TTC549 (cell line): ENCODE results near the gene GPN2.
A peak's percentile ranks its signal among the peaks of the same experiment; 100 is the strongest.
"Not testable (repeated sequence)": the region's sequence is repeated elsewhere in the genome, so short reads cannot be mapped to it uniquely, and the experiment has no call there.

Experiments
- FAIRE-seq: peaks from 2 replicates; lab custom pipeline; 2012; peaks lifted over from hg19 to GRCh38; lab: Jason Lieb, UNC

GPN2 gene

DNA sequence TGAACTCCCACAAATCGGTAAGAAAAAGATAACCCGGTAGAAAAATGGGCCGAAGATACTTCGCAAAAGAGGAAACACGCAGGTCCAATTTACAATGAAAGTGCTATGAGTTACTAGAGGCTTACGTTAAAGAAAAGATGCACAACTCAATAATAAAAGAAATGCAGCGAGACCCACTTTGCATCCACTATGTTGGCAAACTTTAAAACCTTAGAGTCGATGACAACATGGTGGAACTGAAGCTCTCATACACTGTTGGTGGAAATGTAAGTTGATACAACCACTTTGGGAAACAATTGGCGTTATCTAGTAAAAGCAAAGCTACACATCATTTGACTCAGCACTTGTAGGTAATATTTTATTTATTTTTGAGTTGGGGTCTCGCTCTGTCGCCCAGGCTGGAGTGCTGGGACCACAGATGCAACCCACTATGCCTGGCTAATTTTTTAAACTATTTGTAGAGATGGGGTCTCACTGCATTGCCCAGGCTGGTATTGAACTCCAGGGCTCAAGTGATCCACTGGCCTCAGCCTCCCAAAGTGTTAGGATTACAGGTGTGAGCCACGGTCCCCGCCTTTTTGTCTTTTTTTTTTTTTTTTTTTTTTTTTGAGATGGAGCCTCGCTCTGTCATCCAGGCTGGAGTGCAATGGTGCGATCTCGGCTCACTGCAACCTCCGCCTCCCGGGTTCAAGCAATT lies 10.9 kb upstream of the GPN2 start:
- FAIRE-seq = no peak

- FAIRE-seq = no peak
These were observed 10.1 kb upstream of the GPN2 start, which contains the start of gene GPATCH3 for GRCh38 chr1:26900001-26900814. Gene GPATCH3, minus strand, starts transcription at chr1:26900467. Its CDS starts 25 bp downstream, at chr1:26900442.

GRCh38 chr1:26897351-26897750 lies 7.3 kb upstream of the GPN2 start:
- no peak for FAIRE-seq

GRCh38 chr1:26894263-26894662 lies 4.2 kb upstream of the GPN2 start:
- no peak for FAIRE-seq

DNA sequence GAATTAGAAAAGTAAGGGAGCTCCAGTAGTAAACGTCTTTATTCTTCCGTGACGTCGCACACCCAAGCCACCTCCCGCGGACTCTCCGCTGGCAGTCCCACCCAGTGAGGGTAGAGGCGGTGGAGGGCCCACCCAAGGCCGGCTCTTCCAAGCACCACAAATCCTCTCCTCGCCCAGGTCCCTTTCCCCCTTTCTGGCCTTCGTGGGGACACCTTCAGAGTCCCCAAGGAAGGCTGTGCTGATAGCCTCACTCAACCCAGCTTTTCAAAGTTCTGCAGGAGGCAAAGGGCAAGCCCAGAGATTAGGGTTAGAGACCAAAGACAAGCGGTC lies 349 bp upstream of the GPN2 start:
- FAIRE-seq = no peak

DNA sequence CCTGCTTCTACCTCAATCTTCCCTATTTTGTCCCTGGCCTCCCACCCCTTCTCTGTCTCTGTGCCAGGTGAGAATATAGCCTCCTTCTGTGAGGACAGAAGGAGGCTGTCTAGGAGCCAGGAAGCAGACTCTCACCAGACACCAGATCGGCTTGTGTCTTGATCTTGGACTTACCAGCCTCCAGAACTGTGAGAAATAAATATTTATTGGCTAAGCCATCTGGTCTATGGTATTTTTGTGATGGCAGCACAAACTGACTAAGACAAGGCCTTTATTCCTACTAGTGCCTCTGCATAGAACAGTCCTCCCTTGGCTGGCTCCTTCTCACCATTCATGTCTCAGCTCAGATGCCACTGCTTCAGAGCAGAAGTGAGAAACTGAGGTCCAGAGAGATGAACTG lies 1.9 kb downstream of the GPN2 start:
- FAIRE-seq = no peak

DNA sequence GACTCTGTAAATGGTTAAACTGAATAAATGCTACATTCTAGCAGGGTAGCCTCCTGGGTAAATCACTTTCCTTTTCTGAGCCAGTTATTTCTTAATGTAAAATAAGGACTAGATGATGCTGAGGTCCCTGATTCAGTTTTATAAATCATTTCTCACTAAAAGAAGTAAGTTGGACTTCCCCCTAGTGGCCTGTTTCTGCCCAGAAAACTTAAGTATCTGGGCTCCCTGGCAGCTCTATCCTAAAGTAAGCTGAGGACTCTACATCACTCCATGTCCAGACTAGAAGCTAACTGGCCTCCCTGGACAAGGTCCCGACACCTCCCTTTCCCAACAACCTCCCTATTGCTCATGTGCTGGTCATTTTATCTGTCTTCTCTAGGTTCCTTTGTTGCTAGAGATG lies 3.0 kb downstream of the GPN2 start:
- FAIRE-seq = no peak

GRCh38 chr1:26882696-26883463 lies 7.2 kb downstream of the GPN2 start:
- FAIRE-seq = no peak

GRCh38 chr1:26881611-26882010 lies 8.5 kb downstream of the GPN2 start:
- FAIRE-seq = not testable (repeated sequence)

DNA sequence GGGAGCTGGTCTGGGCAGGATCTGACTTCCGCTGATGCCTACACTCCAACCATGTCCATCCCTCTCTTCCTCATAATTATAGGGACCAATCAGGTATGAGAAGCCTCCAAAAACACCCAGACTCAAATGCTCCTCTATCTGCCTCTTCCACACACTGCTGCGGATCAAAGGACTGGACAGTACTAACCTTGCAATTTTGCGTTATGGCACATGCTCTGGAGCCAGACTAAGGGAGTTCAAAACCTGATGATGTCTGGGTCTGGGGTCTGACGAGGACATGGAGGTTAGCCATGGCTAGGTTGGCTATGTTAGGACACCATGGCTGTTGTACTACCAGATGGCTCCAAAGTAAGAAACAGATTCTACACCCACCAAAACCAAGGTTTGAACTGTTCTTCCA lies 10.3 kb downstream of the GPN2 start:
- no peak for FAIRE-seq

- no peak for FAIRE-seq
These were observed 12.8 kb downstream of the GPN2 start for GRCh38 chr1:26877326-26877725.

GRCh38 chr1:26874896-26875295 lies 15.2 kb downstream of the GPN2 start:
- no peak for FAIRE-seq

DNA sequence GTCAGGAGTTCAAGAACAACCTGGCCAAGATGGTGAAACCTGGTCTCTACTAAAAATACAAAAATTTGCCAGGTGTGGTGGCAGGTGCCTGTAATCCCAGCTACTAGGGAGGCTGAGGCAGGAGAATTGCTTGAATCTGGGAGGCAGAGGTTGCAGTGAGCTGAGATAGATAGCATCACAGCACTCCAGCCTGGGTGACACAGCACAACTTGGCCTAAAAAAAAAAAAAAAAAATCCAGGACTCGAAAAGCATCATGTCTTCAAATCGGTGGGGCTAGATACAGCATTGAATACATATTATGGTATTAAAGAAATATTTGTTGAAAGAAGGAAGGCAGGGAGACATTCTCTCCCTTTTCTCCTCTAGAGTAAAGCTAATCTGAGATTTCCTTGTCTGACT lies 17.0 kb downstream of the GPN2 start:
- FAIRE-seq = not testable (repeated sequence)

DNA sequence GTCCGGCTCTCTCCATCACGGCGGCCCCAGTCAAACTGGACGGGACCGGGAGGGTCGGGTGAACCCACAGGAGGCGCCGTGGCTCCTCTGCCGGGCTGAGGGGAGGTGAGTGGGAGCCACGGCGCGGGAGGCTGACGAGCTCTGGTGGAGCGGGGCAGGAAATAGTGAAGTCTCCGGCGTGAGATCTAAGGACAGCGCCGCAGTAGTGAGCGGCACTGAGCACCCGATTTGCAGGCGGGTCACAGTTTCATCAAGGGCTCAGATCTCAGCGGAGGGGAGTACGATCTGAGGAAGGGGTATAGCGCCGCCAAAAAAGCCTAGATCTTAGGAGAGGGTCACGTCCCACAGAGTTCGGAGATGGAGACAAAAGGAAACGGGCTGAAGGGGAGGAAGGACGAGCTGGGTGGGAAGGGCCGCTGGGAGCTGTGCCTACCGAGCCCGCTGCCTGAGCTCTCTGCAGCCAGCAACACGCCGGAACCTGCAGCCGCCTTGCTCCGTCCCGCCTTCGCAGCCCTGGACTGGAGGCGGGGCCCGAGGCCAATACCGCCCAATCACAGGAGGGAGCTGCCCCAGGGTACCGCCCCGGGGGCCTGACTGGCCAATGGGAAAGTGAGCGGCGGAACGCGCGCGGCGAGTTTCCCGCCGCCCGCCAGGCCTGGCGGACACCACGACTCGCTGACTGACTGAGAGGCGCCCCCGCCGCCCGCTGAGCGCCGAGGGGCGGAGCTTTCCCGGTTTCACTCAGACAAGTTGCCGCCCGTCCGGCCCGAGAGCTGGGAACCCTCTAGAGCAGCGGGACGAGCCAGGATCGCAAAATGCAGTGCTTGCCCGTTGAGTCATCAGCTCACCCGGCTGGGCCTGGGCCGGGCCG lies 25.2 kb downstream of the GPN2 start:
- FAIRE-seq = peak; percentile 85

- FAIRE-seq = no peak
These were observed 26.4 kb downstream of the GPN2 start for GRCh38 chr1:26863685-26864077.

DNA sequence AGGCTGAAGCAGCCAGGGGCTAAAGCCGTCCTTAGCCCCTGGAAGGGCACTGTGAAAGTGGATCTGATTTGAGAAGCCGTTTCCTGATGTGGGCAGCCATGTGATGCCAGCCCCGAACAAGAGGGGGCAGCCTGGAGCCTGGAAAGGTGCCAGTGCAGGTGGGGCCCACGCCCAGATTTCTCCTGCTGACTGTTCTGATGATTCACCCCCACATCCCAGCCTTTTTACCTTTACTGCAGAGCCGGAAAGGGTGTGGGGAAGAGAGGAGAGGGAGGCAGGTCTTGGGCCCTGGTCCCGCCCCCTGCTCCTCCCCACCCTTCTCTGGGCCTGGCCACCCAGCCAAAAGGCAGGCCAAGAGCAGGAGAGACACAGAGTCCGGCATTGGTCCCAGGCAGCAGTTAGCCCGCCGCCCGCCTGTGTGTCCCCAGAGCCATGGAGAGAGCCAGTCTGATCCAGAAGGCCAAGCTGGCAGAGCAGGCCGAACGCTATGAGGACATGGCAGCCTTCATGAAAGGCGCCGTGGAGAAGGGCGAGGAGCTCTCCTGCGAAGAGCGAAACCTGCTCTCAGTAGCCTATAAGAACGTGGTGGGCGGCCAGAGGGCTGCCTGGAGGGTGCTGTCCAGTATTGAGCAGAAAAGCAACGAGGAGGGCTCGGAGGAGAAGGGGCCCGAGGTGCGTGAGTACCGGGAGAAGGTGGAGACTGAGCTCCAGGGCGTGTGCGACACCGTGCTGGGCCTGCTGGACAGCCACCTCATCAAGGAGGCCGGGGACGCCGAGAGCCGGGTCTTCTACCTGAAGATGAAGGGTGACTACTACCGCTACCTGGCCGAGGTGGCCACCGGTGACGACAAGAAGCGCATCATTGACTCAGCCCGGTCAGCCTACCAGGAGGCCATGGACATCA lies 27.1 kb downstream of the GPN2 start, which contains the start of gene SFN:
SFN (plus strand) TSS at position 369 of the 904 bp plus-strand sequence; CDS start at position 433, 64 bp downstream.
- no peak for FAIRE-seq

DNA sequence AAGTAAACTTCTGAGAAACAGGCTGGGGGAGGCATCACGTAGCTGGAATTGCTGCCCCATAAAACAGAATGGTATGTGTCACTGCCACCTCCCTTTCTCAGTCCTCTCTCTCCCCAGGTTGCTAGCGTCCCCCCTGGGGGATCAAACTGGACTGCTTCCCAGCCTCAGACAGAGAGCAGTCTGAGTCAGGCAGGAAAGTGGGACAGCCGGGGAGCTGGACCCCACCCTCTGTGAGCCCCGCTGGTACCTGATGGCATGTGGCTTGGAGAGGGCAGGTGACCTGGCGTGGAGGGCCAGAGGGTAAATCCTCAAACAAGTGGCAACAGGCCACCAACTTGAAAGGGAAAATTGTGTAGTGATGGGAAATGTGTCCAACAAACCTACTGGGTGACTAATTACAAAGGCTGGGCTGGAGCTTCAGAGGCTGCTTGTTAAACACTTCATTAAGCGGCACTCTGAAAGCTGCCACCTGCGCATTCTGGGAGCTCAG lies 28.1 kb downstream of the GPN2 start:
- FAIRE-seq = no peak

DNA sequence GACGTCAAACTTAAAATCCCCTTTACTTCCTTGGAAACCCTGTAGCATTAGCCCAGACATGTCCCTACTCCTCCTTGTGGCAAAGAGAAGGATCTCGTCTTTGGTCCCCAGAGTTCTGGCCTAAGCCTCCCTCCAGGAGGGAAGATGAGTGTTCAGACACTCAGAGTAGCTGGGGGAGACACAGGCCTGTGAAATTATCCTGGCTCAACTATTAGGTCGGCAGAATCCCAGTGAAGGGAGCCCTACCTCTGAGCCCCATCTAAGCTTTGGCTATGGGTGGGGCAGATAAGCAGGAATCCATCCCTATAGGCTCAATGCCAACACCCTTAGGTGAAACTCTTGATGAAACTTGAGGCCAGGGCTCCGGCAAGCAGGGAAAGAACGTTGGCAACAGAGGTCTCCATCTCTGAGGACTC lies 28.8 kb downstream of the GPN2 start:
- no peak for FAIRE-seq

DNA sequence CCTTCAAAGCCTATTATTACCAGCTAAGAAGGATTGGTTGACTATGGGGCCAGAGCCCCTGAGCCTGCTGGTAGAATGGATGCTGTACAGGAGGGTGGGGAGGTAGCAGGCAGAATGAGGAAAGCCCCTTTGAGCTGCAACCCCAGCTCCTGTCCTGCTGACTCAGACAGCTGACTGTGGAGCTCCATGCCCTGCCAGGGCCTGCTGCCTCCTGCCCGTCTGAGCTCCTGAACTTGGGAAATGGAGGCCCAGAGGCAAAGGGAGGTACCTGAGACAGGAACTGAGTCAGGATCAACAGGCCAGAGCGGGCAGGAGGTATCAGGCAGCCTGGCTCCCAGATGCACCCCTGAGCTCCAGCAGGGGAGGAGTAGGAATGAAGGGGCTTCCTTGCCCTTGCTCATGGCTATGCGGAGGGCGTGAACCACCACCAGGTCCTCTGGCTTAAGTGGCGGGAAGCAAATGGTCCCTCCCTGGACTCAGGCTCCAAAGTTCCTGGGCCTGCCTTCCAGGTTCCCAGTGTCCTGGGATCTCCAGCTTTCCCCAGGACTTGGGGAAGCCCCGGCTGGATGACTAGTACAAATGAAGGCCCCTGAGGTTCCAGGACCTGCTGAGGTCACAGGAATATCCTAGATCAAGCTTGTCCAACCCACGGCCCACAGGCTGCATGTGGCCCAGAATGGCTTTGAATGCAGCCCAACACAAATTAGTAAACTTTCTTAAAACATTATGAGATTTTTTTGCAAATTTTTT lies 31.0 kb downstream of the GPN2 start:
- no peak for FAIRE-seq

DNA sequence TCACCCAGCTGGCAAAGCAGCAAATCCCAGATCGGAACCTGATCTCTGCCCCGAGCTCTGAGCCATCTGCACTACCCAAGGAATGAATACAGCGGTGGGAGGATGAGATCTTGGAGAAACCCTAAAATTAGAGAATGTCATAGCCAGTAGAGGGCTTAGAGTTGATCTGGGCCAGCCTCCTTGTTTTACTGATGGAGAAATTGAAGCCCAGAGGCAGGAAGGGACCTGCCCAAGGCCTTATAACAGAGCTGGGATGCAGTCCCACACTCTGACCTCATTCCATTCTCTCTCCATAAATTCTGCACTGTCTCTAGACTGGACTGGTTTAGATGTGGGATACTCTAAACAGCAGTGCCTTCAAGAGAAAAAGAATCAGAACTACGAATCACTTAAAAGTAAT lies 31.9 kb downstream of the GPN2 start:
- FAIRE-seq = no peak
